Raji (cell line): ENCODE data around the gene POC5.

Experiments
- POLR2A ChIP-seq: IDR thresholded peaks from 2 replicates; pipeline ENCODE4 v1.6.1; 2011; ENCODE audit warnings: low read depth, low read length, control low read depth; ENCODE audit not compliant: insufficient read depth

The POC5 gene, protein sequence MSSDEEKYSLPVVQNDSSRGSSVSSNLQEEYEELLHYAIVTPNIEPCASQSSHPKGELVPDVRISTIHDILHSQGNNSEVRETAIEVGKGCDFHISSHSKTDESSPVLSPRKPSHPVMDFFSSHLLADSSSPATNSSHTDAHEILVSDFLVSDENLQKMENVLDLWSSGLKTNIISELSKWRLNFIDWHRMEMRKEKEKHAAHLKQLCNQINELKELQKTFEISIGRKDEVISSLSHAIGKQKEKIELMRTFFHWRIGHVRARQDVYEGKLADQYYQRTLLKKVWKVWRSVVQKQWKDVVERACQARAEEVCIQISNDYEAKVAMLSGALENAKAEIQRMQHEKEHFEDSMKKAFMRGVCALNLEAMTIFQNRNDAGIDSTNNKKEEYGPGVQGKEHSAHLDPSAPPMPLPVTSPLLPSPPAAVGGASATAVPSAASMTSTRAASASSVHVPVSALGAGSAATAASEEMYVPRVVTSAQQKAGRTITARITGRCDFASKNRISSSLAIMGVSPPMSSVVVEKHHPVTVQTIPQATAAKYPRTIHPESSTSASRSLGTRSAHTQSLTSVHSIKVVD

GRCh38 chr5:75717082-75717922 lies at the start of gene POC5:
TSS of gene POC5 (minus strand) at chr5:75717437. CDS start at chr5:75712937, 4,500 bp downstream.
- peak; percentile 98 for TF ChIP-seq POLR2A

DNA sequence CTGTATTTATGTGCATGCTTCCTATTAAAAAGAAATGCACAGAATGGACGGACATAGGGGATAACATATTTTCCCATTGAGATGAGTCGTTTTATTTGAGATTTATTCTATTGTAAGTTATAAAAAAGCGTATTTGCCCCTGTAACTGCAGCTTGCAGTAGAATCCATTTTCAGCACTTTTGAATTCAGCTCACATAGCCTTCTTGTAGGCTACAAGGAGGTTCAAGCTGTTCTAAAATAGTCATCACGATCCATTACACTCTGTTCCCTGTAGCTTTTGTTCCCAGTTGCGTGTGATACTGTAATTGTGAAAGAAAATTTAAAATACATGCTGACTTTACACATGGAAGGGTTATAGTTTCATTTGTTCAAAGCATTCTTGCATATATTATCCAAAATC lies 40.9 kb upstream of the POC5 start:
- TF ChIP-seq POLR2A, result no peak

DNA sequence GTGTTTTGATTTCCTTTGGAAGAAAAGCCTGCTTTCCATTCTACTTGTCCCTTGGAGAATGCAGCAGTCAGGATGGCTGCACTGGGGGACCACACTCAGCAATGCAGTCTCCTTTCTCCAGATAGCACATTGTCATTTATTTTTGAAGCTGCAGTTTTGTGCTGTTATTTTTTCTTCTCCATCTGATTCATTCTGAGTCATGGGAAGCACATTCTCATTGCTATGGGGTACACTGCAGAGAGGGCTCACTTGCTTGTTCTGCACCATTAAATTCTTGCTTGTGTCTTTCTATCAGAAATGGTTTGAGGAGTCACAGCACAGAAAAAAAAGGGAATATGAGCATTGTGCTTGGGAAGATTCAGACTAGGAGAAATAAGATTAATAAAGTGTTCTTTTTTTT lies 39.7 kb upstream of the POC5 start:
- no peak for TF ChIP-seq POLR2A

DNA sequence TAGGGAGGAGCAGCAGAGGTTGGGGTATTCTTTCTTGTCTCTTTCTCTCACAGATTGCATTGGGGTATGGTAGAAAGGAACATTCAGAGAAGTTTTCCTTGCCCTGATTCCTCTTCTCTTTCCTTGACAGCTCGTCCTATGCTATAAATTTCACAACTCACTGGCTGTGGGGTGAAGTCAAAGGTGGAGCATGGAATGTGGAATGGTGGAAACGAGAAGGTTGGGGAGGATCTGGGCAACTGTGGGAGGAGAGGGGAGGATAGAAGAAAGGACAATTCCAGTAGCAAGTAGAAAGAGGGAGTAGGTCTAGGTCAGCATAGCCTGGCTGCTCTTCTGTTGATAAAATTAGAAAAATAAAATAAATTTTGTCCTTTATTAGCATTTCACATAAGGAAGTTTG lies 39.0 kb upstream of the POC5 start:
- TF ChIP-seq POLR2A, result no peak

GRCh38 chr5:75753182-75753581 lies 35.9 kb upstream of the POC5 start:
- TF ChIP-seq POLR2A, result no peak

- TF ChIP-seq POLR2A, result no peak
Measured at GRCh38 chr5:75744355-75744754, 27.1 kb upstream of the POC5 start.

- no peak for TF ChIP-seq POLR2A
Measured at GRCh38 chr5:75736273-75736672, 19.0 kb upstream of the POC5 start.

DNA sequence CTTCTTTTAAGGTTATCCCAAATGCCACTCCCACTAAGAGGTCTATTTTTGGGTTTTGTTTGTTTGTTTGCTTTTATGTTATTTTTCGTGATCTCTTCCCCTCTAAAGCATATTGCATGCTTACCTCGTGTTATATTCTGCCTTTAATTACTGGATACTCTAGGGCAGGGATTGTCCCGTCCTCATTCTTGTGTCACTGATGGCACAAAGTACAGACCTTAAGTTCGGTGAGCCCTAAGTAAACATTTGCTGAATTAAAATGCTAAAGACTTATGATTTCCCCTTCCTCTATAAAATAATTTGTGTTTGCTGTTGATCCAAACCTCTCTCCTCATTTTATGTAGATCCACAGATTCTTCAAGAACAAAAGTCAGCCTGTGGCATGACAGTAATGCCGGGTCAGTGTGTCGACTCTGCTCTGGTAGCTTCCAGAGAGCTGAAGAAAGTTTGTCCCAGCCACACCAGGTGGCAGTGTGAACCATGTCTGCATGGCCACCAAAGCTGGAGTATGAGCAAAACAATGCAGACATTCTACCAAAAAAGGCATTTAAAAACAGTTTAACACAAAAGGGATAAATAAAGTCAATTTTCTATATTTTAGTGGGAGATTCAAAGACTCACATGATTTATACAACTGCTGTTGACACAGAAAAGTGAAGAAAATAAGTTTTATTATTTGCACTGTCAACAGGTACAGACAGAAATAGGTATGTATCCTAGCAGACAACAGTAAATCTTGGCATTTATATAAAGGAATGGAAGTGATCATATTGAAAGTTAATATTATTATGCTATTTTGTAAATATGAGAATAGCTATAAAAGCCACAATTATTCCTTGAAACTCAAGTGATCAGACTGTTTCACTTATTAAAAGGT lies 17.9 kb upstream of the POC5 start:
- TF ChIP-seq POLR2A, result no peak

- TF ChIP-seq POLR2A, result no peak
Measured at GRCh38 chr5:75733767-75734166, 16.5 kb upstream of the POC5 start.

- TF ChIP-seq POLR2A, result no peak
Measured at GRCh38 chr5:75729321-75729720, 12.1 kb upstream of the POC5 start.

DNA sequence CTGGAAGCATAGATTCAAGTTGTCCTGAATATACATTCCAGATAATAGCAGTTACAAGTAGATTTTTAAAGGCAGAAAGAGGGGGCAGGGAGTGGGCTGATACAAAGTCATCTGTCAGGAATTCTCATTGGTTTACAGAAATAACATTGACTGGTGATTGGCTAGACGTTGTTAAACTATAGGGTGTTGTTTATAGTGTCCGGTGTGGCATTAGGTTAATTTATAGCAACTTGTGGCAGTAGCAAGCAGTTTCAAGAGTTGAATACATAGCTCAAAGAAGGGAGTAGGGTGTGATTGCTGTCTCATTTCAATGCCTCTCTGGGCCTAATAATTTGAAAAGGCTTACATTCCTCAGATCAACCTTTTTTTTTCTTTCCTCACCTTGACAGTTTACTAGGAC lies 10.7 kb upstream of the POC5 start:
- no peak for TF ChIP-seq POLR2A

DNA sequence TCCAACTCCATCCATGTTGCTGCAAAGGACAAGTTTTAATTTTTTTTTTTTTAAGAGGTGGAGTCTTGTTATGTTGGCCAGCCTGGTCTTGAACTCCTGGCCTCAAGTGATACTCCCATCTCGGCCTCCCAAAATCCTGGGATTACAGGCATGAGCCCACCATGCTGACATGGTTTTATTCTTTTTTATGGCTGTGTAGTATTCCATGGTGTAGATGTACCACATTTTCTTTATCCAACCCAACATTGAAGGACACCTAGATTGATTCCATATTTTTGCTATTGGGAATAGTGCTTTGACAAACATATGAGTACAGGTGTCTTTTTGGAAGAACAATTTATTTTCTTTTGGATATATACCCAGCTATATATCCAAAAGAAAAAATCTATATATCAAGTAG lies 6.1 kb upstream of the POC5 start:
- no peak for TF ChIP-seq POLR2A

DNA sequence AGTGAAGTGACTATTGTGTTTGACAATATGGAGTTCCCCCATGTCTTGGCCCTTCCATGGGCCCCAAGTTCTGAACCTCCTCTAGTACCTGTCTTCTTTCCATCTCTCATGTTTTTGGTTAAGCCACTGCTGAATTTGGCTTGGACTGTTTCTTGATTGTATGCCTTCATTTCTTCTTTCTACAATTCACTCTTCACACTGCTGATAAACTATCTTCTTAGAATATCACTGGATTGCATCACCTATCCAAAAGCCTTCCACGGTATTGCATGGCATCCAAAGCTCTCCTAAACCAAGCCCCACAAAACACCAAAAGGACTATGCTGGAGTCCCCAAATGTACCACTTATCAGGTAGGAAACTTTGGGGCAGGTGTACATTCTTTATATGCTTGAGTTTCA lies 4.3 kb upstream of the POC5 start:
- no peak for TF ChIP-seq POLR2A

DNA sequence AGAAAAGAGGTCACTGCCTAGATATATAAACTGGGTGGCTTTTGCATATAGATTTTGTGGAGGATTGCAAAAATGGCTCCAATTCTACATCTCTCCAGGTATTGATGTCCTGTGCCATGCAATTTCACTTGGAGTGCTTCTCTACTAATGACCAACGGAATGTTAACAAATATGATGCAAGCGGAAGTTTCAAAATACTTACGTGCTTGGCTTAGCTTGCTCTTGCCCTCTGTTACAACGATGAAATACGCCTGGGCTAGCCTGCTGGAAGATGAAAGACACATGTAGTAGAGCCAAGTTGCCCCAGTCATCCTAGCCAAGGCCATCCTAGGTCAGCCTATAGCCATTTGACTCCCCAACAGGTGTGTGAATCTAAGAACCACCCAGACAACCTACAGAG lies 3.6 kb upstream of the POC5 start:
- TF ChIP-seq POLR2A, result no peak

DNA sequence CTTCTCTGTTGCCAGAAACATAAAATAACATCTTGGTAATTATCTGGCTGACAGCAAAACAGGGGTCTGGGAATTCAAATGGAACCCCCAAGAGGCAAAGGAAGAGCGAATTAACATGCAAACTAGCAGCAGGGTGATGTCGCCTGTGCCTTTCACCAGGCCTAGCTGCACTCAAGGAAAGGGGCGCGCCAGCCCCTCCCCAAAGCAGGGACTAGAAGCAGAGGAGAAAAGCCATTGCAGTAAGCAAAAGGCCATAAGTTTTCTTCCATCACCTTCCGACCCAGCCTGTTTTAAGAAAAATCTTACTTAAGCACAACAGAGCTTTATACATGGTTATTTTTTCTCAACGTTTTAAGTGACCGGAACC lies 539 bp downstream of the POC5 start:
- TF ChIP-seq POLR2A, result no peak
